Measurements from ENCODE around the gene WNT11.

- TF ChIP-seq ZNF30 (CRISPR knock-in tag; IDR thresholded peaks at IDR 0.05) (no peak), FOSL1 (CRISPR knock-in tag; IDR thresholded peaks at IDR 0.05; ENCODE audit: borderline replicate concordance) (no peak), RFX1 (IDR thresholded peaks at IDR 0.05) (no peak), GPBP1L1 (CRISPR knock-in tag; IDR thresholded peaks at IDR 0.05) (no peak), PTBP1 (IDR thresholded peaks at IDR 0.05; ENCODE audit: low read depth, low read length, poor library complexity, severe bottlenecking) (no peak), MXI1 (IDR thresholded peaks at IDR 0.05; ENCODE audit: borderline replicate concordance, low read depth, low read length) (no peak), FOXK2 (IDR thresholded peaks at IDR 0.05) (no peak), CTCF (CRISPR knock-in tag; IDR thresholded peaks at IDR 0.05) (no peak), ZNF557 (CRISPR knock-in tag; IDR thresholded peaks at IDR 0.05) (no peak)
Observed at GRCh38 chr11:76217653-76218160, 11.4 kb upstream of the WNT11 start.
